DMS 273 treated with DMSO at 0.1 percent for 48 hours (cell line): Measurements from ENCODE around the gene PDE6B.
"Not testable (repeated sequence)": the region's sequence is repeated elsewhere in the genome, so short reads cannot be mapped to it uniquely, and the experiment has no call there.

Source experiments
- DNase-seq: peaks from one replicate; lab custom pipeline; 2025; lab: John Stamatoyannopoulos, UW

PDE6B gene

DNA sequence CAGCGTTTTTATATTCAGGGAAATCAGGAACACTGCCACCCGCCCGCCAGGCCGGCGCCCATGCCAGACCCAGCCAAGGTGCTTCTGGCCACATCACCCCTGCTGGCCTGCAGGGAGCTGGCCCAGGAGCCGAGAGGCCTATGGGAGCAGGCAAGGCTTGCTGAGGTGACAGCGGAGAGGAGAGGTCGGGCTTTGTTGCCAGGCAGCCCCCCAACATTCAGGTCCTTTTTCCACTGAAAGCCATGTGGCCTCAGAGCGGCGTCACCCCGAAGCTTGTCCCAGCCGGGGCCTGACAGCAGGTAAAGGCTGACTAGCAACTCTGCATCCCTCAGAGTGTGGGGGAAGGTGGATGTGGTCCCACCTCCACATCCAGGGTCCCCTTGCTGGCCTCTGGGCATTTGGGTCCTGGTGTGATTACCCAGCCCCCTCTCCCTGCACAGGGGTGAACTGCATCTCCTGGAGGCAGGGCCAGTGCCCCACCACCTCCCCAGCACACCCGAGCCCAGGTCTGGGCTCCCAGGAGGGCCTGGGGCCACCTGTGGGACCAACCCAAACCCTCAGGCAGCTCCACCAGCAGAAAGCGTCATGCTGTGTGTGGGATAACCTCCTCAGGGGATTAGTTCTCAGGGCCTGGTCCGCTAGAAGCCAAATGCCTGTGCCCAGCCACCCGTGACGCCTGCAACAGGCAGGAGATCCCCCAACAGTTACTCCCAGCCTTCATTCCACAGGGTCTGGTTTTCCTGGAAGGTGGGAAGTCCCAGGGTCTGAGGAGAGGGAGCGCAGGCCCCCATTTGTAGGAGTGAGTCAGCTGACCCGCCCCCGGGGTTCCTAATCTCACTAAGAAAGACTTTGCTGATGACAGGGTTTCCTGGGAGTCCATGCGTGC, at the start of gene PDE6B:
TSS of gene PDE6B (plus strand) at position 869 of the 886 bp plus-strand sequence. CDS start 54 bp downstream, outside the sequence.
- no peak for DNase-seq

DNA sequence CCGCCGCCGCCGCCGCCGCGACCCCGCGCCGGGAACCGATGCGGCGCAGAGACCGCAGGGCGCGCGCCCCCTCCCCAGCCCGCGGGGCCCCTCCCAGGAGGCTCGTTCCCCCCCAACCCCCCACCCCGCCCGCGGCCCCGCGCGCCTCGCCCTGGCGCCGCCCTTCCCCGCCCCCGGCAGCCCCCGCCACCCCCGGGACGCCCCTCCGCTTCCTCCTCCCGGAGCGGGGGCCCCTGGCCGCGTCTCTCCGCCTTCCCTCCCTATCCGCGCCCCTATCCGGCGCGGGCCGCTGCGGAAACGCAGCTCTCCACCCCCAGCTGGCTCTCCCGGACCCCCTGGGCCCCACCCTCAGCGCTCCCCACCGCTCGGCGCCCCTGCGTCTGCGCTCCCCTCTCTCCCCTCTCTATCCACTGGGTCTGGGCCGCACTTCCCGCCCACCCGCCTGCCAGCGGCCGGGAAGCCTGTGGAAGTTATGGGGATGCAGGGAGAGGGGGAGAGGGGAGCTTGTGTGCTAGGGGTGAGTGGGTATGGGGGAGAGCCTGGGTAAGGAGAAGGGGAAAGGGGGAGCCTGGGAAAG, 49.0 kb upstream of the PDE6B start, which contains the start of gene TMEM271:
TSS of gene TMEM271 (minus strand) at position 51 of the 577 bp plus-strand sequence. CDS start 233 bp downstream, outside the sequence.
- no peak for DNase-seq

DNA sequence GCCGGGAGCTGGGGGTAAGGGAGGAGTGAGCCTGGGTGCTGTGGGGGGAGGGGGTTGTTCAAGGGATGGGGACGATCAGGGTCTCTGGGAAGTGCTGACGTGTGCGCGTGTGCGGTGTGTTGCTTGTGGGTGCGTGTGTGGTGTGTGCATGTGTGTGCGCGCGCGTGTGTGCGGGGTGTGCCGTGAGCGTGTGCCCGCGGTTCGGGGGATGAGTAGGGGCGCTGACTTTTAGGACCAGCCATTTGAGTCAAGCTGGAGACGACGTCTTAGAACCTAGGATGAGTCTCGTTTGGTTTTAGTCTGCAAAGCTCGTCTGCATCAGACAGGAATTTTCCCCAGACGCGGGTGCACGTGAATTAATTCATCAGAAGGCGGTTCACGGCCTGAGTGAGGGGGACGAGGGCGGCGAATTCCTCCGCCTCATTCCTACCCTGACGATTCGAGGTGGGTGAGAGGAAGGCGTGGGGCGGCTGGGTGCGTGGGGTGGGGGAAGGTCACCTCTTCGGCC, 48.3 kb upstream of the PDE6B start:
- no peak for DNase-seq

DNA sequence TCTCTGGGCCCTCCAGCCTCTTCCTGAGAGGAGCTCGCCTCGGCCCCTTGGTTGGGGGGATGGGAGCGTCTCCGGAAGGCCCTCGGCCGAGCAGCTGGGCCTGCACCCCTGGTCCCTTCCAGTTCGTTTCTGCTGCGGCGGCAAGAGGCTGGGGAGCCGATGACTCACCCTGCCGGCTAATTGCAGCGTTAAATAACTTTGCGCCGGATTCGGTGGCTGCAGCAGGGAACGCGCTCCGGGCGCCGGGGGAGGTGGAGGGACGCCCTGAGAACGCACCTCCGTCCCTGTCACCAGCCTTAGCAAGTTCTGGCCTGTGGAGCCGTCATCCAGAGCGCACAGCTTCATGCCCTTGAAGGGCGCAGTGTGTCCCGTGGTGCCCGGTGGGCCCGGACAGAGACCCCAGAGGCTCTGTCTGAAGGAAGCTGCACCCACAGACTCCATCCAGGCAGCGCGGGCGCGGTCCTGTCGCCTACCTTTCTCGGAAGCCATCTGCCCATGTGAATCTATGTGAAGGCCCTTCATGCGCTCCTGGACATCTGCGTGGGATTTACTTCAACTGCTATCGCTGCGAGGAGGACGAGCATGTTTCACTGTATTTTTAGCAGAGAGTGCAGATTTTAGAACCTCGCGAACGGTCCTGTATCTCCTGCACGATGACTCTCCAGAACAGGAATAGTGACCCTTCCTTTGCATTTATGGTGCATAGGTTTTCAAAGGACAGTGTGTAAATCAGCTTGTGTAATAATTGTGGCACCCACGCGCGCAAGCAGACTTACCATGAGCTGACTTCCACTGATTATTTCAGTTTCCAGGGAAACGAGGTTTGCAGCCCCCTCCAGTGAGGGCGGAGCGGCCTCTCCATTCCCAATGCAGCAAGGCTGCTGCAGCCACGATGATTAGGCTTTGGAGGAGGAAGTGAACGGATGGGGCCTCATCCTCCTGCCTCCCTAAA, 47.6 kb upstream of the PDE6B start:
- DNase-seq = peak; percentile 12

DNA sequence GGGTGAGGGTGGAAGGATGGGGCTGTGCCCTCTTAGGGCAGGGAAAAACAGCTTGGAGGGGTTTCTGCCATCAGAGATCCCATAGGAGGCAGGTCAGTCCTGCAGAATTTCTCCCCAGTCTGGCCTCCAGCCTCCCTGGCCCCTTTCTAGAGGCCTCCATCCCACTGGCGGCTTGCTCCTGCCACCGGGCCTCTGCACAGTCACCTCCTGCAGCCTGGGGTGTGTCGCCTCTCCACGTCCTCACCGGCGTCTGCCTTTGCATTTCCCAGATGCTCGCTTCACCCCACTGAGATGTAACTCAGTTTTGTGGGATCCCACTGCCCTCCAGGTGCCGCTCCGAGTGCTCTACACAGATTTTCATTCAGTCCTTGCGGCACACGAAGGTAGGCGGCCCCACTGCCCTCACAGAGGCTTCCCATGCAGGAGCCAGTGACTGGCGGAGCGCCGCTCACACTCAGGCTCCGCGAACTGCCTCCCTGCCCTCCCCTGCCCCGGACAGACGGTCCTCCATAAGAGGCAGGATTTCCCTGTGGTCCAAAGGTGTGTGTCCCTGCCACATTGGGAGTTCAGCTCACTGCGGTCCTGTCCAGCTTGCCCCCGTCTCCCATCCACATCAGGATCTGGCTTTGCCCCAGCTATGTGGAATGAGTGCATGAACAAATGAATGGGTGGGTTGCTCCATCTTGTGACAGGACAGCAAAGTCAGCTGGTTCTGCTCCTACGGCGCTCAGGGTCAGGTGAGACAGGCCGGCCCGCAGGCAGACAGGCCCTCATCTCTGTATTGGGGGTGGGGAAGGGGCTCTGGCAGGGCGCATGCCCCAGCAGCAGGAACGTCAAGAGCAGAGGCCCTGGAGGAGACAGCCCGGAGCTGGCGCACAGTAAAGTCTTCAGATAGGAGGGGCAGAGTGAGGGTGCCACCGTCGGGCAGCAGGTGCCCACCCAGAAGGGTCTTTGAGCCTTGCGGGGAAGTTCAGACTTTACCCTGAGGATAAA, 46.6 kb upstream of the PDE6B start:
- DNase-seq = no peak

DNA sequence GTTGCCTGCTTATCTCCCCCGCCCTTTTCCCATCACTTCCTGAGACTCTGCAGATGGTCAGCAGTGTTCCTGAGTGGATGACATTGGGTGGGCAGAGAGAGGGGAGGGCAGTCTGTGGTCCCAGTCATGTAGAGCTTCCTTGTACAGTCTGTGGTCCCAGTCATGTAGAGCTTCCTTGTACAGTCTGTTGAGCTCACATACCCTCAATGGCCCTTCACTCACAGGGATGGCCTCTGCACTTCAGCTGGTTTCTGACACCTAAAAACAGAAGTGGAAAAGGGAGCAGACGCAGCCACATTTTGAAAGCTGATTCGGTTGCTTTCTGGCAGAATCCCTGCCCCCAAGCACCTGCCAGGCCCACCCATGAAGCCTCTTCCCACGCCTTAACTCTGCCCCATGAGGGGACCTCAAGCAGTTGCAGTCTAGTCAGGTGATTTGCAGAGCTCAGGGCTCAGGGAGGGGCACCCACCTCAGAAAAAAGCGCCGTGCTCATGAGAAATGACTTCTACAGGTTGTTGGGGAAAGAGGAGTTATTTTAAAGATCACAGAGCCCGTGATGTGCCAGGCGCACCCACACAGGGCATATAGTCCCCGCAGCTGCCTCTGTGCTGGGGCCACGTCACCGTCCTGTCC, 45.7 kb upstream of the PDE6B start:
- DNase-seq = no peak

DNA sequence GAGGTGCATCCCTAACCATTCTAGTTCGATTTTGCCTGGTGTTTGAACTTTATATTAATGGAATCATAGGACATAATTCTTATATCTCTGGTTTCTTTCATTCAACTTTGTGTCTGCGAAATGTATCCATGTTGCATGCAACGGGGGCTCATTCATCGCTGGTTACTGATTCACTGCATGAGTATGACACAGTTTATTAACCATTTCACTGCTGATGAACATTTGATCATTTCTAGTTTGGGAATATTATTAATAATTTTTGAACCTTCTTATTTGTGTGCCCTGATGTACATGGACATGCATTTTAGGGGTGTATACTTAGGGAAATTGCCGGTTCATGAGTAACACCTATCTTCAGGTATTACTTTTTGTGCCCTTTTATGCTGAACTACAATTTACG, 44.2 kb upstream of the PDE6B start:
- DNase-seq = no peak

GRCh38 chr4:581753-582361, 43.5 kb upstream of the PDE6B start:
- DNase-seq = no peak

DNA sequence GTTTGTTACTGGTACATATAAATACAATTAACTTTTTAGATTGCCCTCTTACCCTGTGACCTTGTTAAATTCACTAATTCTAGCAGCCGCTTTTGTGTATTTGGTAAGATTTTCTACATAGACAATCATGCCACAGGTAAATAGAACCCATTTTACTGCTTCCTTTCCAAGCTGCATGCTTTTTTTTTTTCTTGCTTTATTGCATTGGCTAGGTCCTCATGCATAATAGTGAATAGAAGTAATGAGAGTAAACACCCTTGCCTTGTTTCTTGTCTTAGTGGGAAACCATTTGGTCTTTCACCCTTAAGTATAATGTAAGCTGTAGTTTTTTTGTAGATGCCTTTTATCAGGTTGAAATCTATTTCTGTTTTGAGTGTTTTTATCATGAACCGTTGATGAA, 41.6 kb upstream of the PDE6B start:
- DNase-seq = no peak

DNA sequence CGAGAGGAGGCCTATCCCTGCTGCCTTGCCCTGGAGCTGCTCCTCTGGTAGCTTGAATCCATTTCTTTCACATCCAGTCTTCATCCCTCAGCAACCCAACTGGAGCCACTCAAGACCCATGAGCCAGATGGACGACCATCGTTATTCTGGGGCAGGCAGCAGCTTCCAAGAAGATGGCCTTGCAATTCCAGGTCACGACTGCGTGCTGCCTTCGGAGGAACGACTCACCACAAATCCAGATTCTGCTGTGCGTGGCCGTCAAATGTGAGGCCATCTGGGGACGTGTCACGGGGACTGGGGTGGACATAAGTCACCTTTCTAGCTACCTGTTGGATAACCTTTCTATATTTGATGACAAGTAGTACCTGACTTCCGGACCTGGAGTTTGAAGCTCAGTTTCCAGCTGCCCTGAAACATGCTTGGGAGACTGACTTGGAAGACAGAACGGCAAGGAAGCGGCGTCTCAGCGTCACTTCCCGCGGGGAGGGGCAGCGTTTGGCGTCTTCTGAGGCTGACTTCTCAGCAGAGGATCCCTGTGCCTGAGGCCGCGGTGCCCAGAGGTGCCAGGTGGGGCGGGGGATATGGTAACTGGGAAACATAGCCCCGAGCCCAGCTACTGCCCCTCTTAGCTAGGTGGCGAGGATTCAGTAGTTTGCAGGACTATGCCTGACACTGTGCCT, 37.6 kb upstream of the PDE6B start:
- no peak for DNase-seq

- no peak for DNase-seq
Observed at GRCh38 chr4:588351-588849, 37.0 kb upstream of the PDE6B start.

- DNase-seq = no peak
Observed at GRCh38 chr4:589219-589963, 36.0 kb upstream of the PDE6B start.

DNA sequence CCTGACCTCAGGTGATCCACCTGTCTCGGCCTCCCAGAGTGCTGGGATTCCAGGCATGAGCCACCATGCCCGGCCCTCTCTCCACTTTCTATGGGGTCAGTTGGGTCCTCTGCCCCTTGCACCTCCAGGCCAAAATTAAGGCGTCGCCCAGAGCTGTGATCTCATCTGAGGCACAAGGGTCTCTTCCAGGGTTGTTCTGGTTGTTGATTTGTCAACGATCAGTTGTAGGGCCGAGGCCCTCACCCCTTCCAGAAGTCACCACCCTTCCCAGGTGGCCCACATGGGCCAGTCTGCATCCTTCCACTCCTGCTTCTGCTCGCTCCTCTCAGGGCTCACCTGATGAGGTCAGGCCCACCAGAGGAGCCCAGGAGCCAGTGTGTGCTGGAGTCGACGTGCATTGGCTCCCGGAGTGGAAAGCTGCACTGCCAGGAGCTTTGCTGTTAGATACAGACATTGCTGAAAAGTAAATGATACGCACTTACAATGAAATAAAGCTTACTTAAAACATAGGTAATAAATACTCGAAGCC, 35.0 kb upstream of the PDE6B start:
- no peak for DNase-seq

DNA sequence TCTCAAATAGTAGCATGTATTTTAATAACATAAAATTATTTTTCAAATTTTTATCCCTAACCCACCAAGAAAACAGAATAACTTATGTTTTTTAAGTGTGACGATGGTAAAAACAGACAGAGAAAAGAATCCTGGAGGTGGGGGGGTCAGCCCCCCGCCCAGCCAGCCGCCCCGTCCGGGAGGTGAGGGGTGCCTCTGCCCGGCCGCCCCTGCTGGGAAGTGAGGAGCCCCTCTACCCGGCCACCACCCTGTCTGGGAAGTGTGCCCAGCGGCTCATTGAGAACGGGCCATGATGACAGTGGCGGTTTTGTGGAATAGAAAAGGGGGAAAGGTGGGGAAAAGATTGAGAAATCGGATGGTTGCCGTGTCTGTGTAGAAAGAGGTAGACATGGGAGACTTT, 33.2 kb upstream of the PDE6B start:
- not testable (repeated sequence) for DNase-seq

- no peak for DNase-seq
Observed at GRCh38 chr4:592825-593520, 32.4 kb upstream of the PDE6B start.

GRCh38 chr4:598925-599324, 26.4 kb upstream of the PDE6B start:
- DNase-seq = no peak

- no peak for DNase-seq
Observed at GRCh38 chr4:600166-600565, 25.2 kb upstream of the PDE6B start.
